ENCODE results near the gene TRIM7.

GRCh38 chr5:181204826-181205760 lies at the start of gene TRIM7:
- TF ChIP-seq CTCF (IDR thresholded peaks at IDR 0.05; ENCODE audit: low read depth, low read length, poor library complexity, severe bottlenecking): no peak
- TF ChIP-seq EZH2phosphoT487 (IDR thresholded peaks at IDR 0.05; ENCODE audit: borderline replicate concordance, low read length): peak; percentile 0; the same call in 1 of the 2 replicates
